DOHH2 (cell line): ENCODE results near the gene HTN1.
"Not testable (repeated sequence)": the region's sequence is repeated elsewhere in the genome, so short reads cannot be mapped to it uniquely, and the experiment has no call there.

Experiments used
- CTCF ChIP-seq: fragments of 200-600 bp; sonication (generic); IDR thresholded peaks from one replicate; pipeline ENCODE4 v1.5.1; 2014; ENCODE audit warnings: antibody characterized with exemption, mild to moderate bottlenecking, low read depth, low read length; ENCODE audit not compliant: poor library complexity, severe bottlenecking
- EZH2phosphoT487 ChIP-seq: fragments of 200-600 bp; sonication (generic); IDR thresholded peaks from 2 replicates; pipeline ENCODE4 v1.6.1; 2017; ENCODE audit warnings: borderline replicate concordance, mild to moderate bottlenecking, antibody characterized with exemption, low read length, moderate library complexity, mixed read lengths

DNA sequence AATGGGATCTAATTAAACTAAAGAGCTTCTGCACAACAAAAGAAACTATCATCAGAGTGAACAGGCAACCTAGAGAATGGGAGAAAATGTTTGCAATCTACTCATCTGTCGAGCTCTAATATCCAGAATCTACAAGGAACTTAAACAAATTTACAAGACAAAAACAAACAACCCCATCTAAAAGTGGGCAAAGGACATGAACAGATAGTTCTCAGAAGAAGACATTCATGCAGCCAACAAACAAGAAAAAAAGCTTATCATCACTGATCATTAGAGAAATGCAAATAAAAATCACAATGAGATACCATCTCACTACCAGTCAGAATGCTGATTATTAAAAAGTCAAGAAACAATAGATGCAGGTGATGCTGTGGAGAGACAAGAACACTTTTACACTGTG, 6.3 kb downstream of the HTN1 start:
- not testable (repeated sequence) for TF ChIP-seq CTCF, EZH2phosphoT487
